Fibroblast of lung (primary cell): ENCODE results near the gene PCDH1.
"Not testable (repeated sequence)": the region's sequence is repeated elsewhere in the genome, so short reads cannot be mapped to it uniquely, and the experiment has no call there.

Source experiments
- EZH2 ChIP-seq: IDR thresholded peaks from 2 replicates; pipeline ENCODE4 v1.5.1; 2012; ENCODE audit warnings: low read length, control low read depth, mild to moderate bottlenecking; ENCODE audit errors: missing control alignments
- TF ChIP-seq, protein P1 (sequence below), 2 donors: IDR thresholded peaks in 1 of 2; conservative IDR thresholded peaks in 1 of 2; 1 replicate in 1 of 2; 2 replicates in 1 of 2; pipeline ENCODE4 v1.5.1; 2011 to 2012; ENCODE audit warnings: low read length in 2 of 2, control low read depth in 1 of 2, inconsistent platforms in 1 of 2, low read depth in 1 of 2, mild to moderate bottlenecking in 1 of 2

DNA sequence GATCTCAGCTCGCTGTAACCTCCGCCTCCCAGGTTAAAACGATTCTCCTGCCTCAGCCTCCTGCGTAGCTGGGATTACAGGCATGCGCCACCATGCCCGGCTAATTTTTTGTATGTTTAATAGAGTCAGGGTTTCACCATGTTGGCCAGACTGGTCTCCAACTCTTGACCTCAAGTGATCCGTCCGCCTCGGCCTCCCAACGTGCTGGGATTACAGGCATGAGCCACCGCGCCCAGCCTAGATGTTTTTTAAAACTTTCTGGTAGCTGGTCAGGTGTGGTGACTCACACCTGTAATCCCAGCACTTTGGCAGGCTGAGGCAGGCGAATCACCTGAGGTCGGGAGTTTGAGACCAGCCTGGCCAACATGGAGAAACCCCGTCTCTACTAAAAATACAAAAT is 57.5 kb downstream of the PCDH1 start:
- TF ChIP-seq, protein P1, sequence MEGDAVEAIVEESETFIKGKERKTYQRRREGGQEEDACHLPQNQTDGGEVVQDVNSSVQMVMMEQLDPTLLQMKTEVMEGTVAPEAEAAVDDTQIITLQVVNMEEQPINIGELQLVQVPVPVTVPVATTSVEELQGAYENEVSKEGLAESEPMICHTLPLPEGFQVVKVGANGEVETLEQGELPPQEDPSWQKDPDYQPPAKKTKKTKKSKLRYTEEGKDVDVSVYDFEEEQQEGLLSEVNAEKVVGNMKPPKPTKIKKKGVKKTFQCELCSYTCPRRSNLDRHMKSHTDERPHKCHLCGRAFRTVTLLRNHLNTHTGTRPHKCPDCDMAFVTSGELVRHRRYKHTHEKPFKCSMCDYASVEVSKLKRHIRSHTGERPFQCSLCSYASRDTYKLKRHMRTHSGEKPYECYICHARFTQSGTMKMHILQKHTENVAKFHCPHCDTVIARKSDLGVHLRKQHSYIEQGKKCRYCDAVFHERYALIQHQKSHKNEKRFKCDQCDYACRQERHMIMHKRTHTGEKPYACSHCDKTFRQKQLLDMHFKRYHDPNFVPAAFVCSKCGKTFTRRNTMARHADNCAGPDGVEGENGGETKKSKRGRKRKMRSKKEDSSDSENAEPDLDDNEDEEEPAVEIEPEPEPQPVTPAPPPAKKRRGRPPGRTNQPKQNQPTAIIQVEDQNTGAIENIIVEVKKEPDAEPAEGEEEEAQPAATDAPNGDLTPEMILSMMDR (conservative IDR thresholded peaks at IDR 0.05 in 1 of 2, IDR thresholded peaks at IDR 0.05 in 1 of 2; ENCODE audit: low read depth in 1 of 2, low read length in 2 of 2) = not testable (repeated sequence)
- TF ChIP-seq EZH2 = not testable (repeated sequence)
